MG63 (cell line): ENCODE data around the gene C2orf92. TPM values are rescaled to one million over a fixed set of nuclear protein-coding genes. Genes with fewer than 3 reads are reported as not detected.

Experiments
- DNase-seq: peaks from one replicate; pipeline ENCODE4 v3.0.0-alpha.2; 2020
- H3K27me3 ChIP-seq: fragments of 250-450 bp; sonication (Bioruptor Pico); 2 replicates; pipeline ENCODE4 v1.5.1; 2020; ENCODE audit warnings: mild to moderate bottlenecking, moderate library complexity
- H3K36me3 ChIP-seq: fragments of 250-450 bp; sonication (Bioruptor Pico); 2 replicates; pipeline ENCODE4 v1.5.1; 2020; ENCODE audit warnings: mild to moderate bottlenecking, moderate library complexity
- H3K4me3 ChIP-seq: fragments of 250-450 bp; sonication (Bioruptor Pico); 2 replicates; pipeline ENCODE4 v1.5.1; 2020; ENCODE audit warnings: mild to moderate bottlenecking, moderate library complexity
- H3K9me3 ChIP-seq: fragments of 250-450 bp; sonication (Bioruptor Pico); 2 replicates; pipeline ENCODE4 v1.5.1; 2020; ENCODE audit warnings: mild to moderate bottlenecking, moderate library complexity
- total RNA-seq: library from RNA; depleted of rRNA; stranded (reverse); fragments of >200 nt; shearing (Covaris generic); gene quantifications from 2 replicates; pipeline ENCODE4 v1.2.3, GENCODE V29; 2014; ENCODE audit warnings: low replicate concordance

The C2orf92 gene
- total RNA-seq, 1 experiment from 2014 or later: not detected

DNA sequence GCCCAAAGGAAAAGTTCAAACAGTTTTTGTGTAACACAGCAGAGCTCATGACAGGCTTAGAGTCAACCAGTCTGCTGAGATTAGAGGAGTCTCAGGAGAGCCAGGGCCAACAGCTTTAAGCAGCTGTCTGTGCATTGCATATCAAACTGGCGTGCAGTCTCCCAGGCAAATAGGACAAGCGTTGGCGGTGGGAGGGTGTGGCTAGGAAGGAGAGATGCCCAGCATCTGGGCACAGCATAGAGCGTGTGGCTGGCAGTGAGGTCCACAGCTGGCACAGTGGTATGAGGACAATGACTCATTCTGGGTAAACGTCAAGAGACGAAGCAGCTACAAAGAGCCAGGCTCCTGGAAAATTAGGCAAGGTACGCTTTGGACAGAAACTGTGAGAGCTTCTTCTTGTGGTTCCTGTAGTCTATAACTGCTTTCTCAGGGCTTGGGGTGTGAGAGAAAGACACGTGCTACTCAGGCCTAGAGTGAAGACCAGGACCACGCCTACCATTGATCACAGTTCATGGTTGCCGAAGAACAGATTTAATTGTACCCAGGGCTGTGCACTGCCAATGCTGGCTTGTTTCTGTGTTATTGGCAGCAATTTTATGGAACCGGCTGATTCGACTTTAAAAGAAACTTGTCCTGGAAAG, 58.7 kb downstream of the C2orf92 start:
- no peak overlapping the region for H3K4me3 ChIP-seq
- peak; percentile 96 for DNase-seq
- H3K9me3 ChIP-seq: peaks cover 3% of the 10 kb centered on the region
- no peaks in the 10 kb centered on the region for H3K27me3 ChIP-seq
- no peaks in the 10 kb centered on the region for H3K36me3 ChIP-seq

DNA sequence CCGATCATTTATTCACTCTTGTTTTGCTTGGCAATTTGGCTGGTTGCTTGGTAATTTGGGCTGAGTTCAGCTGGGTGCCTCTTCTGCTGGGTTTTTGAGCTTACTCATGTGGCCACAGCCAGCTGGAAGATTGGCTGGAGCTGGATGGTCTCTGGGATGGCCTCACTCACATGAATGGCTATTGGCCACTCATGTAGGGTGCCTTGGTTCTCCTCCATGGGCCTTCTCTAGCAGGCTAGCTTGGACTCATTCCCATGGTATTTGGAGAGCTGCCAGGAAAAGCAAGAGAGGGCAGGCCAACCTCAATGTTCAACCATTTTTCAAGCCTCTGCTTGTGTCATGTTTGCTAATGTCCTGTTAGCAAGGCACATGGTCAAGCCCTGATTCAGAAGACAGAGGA, 60.7 kb downstream of the C2orf92 start:
- peaks cover 3% of the 10 kb centered on the region for H3K9me3 ChIP-seq
- H3K27me3 ChIP-seq: no peaks in the 10 kb centered on the region
- DNase-seq: peak; percentile 78
- H3K36me3 ChIP-seq: no peaks in the 10 kb centered on the region
- no peak overlapping the region for H3K4me3 ChIP-seq

DNA sequence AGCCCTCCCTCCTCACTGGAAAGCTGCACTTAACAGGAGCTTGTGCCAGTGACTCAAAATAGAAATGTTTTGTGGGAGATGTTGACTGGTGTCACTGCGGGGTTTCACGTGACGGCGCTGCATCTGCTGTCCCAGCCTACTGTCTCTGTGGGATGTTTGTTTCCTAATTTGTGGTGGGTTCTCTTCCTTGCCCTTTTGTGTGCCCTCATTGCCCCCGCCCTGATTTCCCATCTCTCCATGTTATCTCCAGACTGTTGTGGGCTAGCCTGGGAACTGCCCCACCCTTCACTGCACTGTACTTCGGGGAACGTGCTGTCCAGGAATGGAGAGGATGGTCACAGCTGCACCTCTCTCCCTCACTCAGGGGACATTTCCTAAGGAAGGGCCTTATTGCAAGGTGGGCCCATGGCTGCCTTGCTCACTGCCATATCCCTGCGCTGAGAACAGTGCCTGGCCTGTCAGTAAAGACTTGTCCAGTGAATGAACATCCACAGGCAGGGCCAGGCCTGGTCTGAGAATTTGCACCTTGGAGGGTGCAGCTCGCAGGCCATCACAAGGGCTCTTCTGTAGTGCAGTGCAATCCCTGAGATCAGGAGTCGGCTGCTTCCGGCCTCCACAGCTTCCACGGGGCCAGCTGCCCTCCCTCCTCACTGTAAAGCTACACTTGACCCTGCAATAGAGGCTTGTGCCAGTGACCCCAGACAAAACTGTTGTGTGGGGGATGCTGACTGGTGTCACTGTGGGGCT, 61.9 kb downstream of the C2orf92 start:
- DNase-seq: no peak

DNA sequence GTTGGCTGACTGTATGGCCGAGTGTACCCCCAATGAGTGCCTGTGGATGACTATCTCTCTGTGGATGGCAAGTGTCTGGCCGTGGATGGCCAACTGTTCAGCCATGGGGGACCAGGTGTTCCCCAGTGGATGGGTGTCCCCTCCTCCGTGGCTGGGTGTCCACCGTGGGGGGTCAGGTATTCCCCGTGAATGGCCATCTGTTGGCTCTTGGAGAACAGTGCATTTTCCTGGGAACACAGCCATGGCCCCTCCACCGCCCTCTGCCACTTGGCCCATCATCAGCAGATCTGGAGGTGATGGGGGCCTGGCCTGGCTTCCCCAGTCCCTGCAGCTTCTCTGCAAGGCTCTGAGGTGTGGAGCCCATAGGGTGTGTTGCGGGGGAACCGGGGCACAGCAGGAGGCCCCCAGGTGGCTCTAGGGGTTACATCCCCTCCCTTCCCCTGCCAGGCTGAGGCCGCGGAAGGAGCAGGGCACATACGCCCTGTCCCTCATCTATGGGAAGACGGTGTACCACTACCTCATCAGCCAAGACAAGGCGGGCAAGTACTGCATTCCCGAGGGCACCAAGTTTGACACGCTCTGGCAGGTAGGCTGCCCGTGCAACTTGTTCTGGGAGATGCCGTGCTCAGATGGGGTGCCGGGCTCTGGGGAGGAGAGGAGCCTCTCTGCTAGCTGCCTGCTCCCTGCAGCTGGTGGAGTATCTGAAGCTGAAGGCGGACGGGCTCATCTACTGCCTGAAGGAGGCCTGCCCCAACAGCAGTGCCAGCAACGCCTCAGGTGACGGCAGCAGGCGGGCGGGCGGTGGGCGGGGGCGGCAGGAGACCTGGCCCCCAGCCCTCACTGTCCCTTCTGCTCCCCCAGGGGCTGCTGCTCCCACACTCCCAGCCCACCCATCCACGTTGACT, 63.2 kb downstream of the C2orf92 start:
- no peaks in the 10 kb centered on the region for H3K27me3 ChIP-seq
- H3K9me3 ChIP-seq: peaks cover 3% of the 10 kb centered on the region
- no peak overlapping the region for H3K4me3 ChIP-seq
- no peaks in the 10 kb centered on the region for H3K36me3 ChIP-seq
- no peak for DNase-seq

More for the DNA sequence above, 61.9 kb downstream of the C2orf92 start:
- H3K27me3 ChIP-seq: no peaks in the 10 kb centered on the region
- H3K9me3 ChIP-seq: peaks cover 3% of the 10 kb centered on the region
- no peaks in the 10 kb centered on the region for H3K36me3 ChIP-seq
- no peak overlapping the region for H3K4me3 ChIP-seq

DNA sequence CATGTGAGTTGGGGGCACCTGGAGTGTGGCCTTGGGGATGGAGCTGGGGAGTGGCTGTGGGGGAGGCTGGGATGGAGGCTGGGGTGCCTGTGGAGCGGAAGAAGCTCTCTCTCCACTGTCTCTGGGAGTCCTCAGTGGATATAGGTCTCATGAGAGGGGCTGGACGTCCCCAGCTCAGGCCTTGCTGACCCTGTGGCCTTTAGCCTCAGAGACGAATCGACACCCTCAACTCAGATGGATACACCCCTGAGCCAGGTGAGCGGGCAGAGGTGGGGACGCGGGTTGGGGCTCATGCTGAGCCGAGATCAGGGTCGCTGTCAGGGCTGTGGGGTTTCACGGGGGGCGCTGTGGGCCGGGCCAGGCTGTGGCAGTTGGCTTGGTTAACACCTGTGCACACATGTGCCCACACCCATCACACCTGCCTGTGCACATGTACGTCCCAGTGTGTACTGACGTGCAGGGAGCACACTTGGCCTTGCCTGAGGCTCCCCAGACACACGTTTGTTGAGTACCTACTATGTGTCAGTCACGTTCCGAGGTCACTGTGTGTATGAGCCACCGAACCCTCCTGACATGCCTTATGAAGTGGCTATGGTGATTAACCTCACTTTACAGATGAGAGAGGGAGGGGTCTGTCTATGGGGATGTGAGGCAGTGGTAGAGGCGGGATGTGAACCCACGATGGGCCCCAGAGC, 64.0 kb downstream of the C2orf92 start:
- no peak overlapping the region for H3K4me3 ChIP-seq
- DNase-seq: no peak

DNA sequence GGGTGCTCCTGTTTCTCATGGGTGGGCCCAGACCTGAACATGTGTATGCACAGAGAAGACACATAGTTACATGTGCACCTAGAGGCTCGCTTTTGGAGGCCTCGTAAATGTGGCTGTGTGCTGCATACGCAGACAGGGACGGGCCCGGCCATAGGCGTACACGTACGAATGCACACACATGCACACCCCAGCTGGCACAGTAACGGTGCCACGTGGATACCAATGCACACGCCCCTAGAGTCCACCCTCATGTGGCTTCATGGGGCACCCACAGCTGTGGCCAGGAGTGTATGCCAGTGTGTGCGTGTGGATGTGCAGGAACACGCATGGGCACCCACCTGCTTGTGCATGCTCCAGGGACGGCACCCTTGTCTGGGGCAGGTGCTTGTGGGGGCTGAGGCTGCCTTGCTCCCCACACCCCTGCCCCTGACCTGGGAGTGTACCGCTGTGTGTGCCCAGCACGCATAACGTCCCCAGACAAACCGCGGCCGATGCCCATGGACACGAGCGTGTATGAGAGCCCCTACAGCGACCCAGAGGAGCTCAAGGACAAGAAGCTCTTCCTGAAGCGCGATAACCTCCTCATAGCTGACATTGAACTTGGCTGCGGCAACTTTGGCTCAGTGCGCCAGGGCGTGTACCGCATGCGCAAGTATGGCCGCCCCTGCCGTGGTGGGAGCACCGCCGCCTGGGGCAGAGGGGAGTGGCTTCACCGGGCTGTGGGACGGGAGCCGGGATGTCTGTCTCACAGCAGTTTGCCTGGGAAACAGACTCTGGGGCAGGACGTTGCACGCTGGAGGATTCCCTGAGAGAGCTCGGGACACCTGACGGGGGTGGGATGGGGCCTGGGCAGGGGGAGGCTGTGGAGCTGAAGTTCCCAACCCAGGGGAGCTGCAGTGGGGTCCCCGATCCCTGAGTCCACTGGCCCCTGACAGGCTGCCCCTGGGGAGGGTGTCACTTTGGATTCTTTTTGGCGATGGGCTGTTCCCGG, 64.8 kb downstream of the C2orf92 start:
- H3K36me3 ChIP-seq: no peaks in the 10 kb centered on the region
- peaks cover 3% of the 10 kb centered on the region for H3K9me3 ChIP-seq
- no peak for DNase-seq
- no peaks in the 10 kb centered on the region for H3K27me3 ChIP-seq
- no peak overlapping the region for H3K4me3 ChIP-seq

More for the DNA sequence above, 64.0 kb downstream of the C2orf92 start:
- Histone ChIP-seq H3K9me3 (peaks cover 3% of the 10 kb centered on the region), H3K27me3 (no peaks in the 10 kb centered on the region), H3K36me3 (no peaks in the 10 kb centered on the region)

DNA sequence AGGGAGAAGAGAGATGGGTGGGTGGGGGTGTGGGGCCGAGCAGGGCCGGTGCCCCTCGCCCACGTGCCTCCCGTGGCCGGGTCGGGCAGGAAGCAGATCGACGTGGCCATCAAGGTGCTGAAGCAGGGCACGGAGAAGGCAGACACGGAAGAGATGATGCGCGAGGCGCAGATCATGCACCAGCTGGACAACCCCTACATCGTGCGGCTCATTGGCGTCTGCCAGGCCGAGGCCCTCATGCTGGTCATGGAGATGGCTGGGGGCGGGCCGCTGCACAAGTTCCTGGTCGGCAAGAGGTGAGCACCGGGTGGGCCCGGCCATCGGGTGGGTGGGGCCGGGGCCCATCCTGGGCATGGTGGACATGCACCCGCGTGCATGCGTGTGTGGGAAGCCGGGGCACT, 65.6 kb downstream of the C2orf92 start:
- DNase-seq: no peak
- H3K36me3 ChIP-seq: no peaks in the 10 kb centered on the region
- H3K4me3 ChIP-seq: no peak overlapping the region
- no peaks in the 10 kb centered on the region for H3K27me3 ChIP-seq
- no peaks in the 10 kb centered on the region; the same call in 1 of the 2 replicates for H3K9me3 ChIP-seq

DNA sequence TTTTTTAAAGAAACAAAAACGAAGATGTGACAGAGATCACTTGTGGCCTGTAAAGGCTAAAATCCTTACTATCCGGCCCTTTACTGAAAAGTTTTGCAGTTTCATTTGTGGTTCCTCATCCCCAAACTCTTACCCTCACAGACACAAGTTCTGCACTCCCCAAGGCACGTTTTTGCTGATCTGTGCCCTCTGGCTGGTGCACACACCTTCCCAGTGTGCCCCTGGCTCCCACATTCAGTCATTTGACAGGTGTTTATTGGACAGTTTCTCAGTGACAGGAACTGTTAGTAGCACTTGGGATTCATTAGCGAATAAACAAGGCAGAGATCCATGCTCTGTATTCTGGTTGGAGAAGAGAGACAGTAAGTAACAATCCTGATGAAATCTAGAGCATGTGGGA, 66.7 kb downstream of the C2orf92 start:
- Histone ChIP-seq H3K4me3 (no peak overlapping the region), H3K36me3 (no peaks in the 10 kb centered on the region), H3K9me3 (no peaks in the 10 kb centered on the region), H3K27me3 (no peaks in the 10 kb centered on the region)
- DNase-seq: no peak

DNA sequence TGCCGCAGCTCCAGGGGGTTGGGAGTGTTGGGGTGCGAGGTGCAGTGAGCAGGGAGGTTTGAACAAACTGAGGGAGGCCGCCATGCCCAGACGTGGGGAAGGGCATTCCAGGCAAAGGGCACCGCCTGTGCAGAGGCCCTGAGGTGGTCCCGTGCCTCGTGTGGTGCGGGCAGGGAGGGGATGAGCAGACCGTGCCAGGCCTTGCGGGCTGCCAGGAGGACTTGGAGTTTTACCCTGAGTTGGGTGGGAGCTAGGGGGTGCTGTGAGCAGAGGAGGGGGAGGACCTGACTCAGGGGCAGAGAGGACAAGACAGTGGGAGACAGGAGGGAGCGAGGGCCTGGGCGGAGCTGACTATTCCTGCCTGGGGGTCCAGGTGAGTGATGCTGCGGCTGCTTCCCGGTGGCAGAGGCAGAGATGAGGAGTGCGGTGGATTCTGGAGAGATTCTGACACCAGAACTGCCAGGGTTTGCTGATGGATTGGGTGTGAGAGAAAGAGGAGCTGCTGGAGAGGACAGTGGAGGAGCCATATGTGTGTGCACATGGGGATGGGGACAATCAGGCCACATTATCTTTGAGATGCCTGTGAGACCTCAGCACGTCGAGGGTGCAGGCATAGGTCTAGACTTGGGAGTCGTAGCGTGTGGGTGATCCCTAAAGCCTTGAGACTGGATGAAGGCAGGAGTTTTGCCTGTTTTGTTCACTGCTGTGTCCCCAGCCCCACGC, 67.3 kb downstream of the C2orf92 start:
- no peaks in the 10 kb centered on the region for H3K27me3 ChIP-seq
- no peak for DNase-seq
- no peaks in the 10 kb centered on the region for H3K36me3 ChIP-seq

DNA sequence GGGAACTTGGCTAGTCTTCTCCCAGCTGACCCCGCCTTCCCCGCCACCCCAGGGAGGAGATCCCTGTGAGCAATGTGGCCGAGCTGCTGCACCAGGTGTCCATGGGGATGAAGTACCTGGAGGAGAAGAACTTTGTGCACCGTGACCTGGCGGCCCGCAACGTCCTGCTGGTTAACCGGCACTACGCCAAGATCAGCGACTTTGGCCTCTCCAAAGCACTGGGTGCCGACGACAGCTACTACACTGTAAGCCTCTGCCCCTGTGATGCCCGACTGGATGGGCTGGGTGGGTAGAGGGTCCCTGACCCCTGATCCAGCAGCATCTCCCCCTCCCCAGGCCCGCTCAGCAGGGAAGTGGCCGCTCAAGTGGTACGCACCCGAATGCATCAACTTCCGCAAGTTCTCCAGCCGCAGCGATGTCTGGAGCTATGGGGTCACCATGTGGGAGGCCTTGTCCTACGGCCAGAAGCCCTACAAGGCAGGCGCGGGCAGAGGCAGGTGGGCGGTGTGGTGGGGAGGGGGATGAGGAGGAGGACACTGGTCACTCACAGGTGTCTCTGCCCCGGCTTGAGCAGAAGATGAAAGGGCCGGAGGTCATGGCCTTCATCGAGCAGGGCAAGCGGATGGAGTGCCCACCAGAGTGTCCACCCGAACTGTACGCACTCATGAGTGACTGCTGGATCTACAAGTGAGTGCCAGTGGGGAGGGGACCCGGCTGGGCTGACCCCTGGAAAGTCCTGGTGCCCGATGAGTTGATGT, 68.1 kb downstream of the C2orf92 start:
- Histone ChIP-seq H3K9me3 (no peaks in the 10 kb centered on the region), H3K4me3 (no peak overlapping the region), H3K36me3 (no peaks in the 10 kb centered on the region), H3K27me3 (no peaks in the 10 kb centered on the region)
- no peak for DNase-seq

More for the DNA sequence above, 67.3 kb downstream of the C2orf92 start:
- H3K4me3 ChIP-seq: no peak overlapping the region
- no peaks in the 10 kb centered on the region for H3K9me3 ChIP-seq

DNA sequence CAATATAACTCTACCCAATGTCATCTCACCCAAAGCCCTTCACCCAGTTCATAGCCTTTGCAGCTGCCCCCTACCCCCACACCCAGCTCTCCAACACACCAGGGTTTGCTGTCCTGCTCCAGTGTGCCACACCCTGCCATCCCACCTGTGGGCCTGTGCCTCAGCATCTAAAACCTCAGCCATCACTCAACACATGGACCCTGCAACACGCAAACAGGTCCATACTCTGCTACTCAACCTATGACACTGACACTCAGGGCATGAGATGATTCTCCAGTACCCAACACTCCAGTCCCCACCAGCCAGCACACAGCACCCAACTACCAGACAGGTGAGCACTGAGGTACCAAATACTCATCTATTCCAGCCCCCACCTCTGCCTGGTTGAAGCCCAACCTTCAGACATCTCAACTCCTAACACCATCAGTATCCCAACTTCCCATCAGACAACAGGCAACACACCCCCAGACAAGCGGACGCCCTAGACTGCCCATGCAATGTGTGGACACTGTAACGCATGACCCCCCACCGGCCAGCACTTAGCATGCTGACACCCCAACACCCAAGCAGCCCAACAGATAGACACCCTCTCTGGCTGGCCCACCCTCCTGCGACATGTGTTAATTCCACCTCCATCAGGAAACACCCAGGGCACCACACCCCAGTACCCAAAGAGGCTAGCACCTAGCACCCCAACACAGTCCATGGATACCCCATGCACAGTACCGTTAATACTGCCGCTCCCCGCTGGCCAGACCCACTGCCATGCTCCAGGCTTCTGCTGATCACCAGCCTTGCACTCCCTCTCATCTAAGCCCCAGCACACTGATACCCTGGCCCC, 68.9 kb downstream of the C2orf92 start:
- DNase-seq: no peak
- no peaks in the 10 kb centered on the region for H3K9me3 ChIP-seq
- no peaks in the 10 kb centered on the region for H3K36me3 ChIP-seq
- no peaks in the 10 kb centered on the region for H3K27me3 ChIP-seq
- H3K4me3 ChIP-seq: no peak overlapping the region

DNA sequence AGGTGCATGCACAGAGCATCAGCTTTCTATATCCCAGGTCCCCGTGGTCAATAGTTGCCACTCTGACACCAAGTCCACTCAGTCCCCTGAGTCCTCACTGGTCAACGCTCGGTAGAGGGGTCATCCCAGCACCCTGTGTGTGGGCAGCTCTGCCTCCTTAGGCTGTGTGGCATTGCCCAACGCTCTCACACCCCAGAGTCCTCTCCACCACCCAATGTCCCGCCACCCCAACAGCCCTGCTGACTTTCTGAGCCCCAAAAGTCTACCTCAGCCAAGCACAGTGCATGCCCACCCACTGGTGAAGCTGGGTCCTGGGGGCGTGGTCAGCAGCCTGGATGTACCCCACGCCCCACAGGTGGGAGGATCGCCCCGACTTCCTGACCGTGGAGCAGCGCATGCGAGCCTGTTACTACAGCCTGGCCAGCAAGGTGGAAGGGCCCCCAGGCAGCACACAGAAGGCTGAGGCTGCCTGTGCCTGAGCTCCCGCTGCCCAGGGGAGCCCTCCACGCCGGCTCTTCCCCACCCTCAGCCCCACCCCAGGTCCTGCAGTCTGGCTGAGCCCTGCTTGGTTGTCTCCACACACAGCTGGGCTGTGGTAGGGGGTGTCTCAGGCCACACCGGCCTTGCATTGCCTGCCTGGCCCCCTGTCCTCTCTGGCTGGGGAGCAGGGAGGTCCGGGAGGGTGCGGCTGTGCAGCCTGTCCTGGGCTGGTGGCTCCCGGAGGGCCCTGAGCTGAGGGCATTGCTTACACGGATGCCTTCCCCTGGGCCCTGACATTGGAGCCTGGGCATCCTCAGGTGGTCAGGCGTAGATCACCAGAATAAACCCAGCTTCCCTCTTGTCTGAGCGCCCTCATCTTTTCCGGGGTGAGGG, 69.7 kb downstream of the C2orf92 start:
- 0 out of 2 replicates have a peak, but pooled peaks cover under 1% of the 10 kb centered on the region for H3K36me3 ChIP-seq
- no peaks in the 10 kb centered on the region for H3K9me3 ChIP-seq
- no peak overlapping the region for H3K4me3 ChIP-seq
- no peaks in the 10 kb centered on the region for H3K27me3 ChIP-seq
- no peak for DNase-seq

DNA sequence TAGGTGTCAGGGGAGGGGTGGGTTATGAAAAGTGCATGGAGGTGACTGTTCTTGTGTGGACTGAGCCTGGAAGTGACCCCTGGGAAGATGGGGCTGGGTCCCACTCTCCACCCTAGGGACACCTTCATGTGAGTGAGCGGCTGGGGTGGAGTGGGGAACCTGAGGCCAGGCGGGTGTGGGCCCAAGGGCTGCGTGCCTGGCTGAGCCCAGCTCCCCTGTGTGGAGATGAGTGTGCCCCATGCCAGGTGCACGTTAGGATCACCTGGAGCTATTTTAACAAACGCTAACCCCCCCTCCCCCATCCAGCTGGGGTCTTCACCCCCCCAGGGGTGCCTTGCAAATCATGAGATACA, 70.4 kb downstream of the C2orf92 start:
- 0 out of 2 replicates have a peak, but pooled peaks cover 3% of the 10 kb centered on the region for H3K36me3 ChIP-seq
- no peaks in the 10 kb centered on the region for H3K9me3 ChIP-seq
- no peaks in the 10 kb centered on the region for H3K27me3 ChIP-seq
- DNase-seq: no peak
- no peak overlapping the region for H3K4me3 ChIP-seq
